ENCODE data around the gene KRTAP9-7.

- TF ChIP-seq CTCF (IDR thresholded peaks at IDR 0.05; ENCODE audit: insufficient read depth, low read length, poor library complexity, severe bottlenecking) (no peak), EZH2phosphoT487 (conservative IDR thresholded peaks at IDR 0.05; ENCODE audit: low read length) (no peak)
Observed at GRCh38 chr17:41226051-41226450, 49.4 kb upstream of the KRTAP9-7 start.
